Lung microvascular endothelial cell (primary cell): ENCODE data around the gene PYHIN1. TPM values are rescaled to one million over a fixed set of nuclear protein-coding genes. Genes with fewer than 3 reads are reported as not detected.

Source experiments
- DNase-seq, 2 donors: peaks; one replicate each; pipeline versions ENCODE4 v3.0.0 to v3.0.0-alpha.2; 2010; ENCODE audit warnings: low read depth in 2 of 2
- total RNA-seq: library from RNA; depleted of rRNA; stranded (reverse); fragments of >200 nt; gene quantifications from 2 replicates; pipeline ENCODE4 v1.2.1, GENCODE V29; 2014

Gene PYHIN1
- not detected in 2 replicates for total RNA-seq

DNA sequence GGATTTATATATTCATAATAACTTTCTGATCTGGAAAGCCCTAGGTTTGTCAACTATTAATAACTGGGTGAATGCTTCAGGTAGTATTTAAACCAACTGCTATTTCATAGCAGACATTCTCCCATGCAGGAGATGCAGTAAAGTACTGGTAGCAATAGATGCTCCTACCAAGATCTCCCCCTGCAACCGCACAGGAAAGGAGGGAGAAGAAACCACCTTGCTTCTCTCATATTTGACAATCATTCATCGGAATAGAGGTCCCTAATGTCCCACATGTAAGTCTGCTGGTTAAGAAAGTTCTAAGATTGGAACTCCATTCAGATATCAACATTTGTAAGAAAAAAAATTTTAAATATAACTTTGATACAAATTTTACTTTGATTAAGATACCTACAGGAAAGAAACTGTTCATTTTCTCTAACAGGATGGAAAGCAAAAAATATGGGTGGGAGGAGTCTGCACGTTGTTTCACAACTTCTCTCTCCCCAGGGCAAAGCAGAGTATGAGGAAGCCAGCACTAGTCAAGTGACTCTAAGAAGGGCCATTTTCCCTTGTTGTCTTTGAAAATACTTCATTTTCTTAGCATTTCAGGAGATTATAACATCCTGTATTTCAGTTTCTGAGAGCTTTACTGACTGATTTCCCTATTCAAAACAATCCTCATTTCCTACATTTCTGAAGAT, at the start of gene PYHIN1:
PYHIN1 (plus strand) TSS at position 498 of the 683 bp plus-strand sequence. CDS start 5,359 bp downstream, outside the sequence.
- no peak for DNase-seq

DNA sequence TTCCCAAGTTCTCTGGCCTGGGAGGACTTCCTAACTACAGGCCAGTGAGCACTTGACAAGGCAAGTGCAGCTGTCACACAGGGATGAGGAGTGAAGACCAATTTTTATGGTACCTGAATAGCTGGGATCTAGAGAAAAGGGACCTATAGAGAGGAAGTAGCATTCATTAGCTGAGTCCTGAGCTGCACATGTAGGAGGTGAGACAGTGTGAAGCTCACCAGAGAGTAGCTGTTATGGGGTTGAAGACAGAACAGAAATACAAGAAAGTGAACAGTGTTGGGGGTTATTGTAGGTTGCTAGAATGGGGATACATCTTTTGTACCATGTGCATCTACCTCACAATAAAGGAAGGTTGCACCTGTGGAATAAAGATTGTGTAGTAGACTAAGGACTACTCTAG, 37.7 kb upstream of the PYHIN1 start:
- no peak for DNase-seq

DNA sequence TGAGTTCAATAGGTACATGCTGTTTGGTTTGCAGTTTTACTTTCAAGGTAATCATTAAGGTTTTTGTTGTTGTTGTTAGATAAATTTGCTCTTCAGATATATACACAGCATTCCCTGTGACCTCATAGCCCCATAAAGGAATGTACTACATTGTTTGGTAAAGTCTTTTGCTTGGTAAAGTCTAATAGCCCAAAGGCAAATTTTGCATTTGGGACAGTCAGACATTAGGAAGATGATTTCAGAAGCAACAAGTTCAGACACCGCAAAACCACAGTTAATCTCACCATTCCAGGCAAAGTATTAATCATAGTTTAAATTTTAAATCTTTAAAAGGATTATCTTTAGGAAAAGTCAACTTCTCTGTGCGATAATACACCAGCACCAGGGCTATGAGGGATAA, 32.6 kb upstream of the PYHIN1 start:
- no peak for DNase-seq

DNA sequence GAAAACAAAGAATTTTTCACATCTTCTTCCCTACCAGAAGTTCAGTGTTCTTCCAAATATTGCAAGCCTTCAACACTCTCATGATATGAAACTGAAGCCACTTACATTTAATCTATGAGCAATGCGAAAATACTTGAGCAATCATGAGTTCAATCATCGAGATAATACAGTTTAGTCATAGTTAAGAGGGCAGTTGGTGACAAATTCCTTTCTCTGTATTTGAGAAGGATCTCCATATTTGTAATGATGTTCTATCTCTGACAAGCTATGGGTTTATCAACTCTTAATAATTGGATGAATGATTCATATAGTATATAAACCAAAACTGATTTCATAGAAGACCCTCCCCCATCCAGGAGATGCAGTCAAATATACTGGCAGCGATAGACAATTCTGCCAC, 29.7 kb upstream of the PYHIN1 start:
- no peak for DNase-seq

DNA sequence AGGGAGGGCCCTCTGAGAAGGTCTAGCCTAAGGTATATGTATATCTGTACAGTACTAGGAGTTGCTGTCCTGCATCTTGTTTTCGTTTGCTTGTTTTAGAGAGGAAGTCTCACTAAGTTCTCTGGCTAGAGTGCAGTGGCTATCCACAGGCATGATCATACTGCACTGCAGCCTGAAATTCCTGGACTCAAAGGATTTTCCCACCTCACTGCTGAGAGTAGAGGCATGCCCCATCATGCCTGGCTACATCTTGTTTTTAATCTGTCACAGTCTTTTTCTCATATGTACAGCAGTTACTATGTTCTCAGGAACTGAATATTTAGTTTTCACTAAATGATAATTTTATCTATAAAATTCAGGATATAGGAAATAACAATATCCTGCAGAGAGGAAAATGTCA, 15.3 kb upstream of the PYHIN1 start:
- DNase-seq: no peak

DNA sequence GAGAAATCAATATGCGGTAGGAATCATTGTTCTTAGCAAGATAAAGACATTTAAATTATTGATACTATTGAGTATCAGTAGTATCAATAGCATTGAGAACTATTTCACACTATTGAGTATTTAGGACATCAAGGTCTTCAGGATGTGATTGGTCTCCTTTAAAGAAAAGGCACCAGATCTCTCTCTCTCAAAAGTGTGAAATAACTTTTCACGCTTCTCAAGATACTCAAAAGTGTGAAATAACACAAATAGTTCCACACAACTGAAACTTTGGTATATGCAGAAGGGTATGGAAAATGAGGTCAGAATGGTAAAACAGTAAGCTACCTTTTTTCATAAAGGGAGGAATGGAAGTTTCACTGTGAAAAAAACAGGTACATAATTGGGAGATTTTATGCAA, 6.7 kb upstream of the PYHIN1 start:
- DNase-seq: no peak

DNA sequence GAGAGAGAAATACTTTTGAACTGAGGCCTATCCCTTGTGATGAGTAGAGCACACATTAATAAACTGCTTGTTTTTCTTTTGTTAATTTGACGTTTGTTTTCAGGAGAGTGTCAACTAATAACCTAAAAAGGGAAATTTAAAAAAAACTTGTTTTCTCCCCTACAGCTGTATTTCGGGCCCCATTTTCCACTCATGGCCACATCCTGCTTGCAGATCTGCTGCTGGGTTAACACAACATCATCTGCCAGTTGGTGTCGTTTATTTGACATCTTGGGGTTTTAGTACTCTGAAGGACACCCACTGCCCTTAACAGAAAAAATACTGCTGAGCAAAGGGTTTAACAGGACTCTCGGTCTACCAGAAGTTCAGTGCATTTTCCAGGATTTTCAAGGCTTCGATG, 848 bp upstream of the PYHIN1 start:
- no peak for DNase-seq

DNA sequence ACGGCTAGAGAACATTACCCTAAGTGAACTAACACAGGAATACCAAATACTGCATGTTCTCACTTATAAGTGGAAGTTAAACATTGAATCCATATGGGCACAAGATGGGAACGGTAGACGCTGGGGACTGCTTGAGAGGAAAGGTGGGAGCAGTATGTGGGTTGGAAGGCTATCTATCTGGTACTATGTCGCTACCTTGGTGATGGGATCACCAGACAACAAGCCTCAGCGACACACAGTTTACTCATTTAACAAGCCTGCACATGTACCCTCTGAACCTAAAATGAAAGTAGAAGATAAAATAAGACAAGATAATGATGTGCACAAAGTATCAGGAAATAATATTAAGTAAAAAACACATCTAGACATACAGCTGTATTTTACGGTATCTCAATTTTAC, 819 bp downstream of the PYHIN1 start:
- no peak for DNase-seq

DNA sequence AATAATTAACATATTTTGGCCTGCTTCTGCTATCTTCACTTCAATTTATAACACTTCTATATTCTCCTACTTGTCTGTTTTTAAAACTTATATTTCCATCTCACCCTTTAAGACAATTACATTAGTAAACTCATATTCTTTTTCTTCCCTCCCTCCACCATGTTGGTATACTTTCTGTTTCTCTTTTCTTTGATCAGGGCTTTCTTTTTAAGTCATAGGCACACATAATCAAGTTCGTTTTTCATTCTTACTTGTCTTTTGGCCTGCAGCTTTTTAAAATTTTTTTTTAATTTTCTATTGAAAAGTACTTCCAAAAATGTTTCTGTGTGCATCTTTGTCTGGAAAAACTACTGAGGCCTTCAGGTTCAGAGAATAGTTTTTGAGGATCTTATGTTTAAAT, 2.3 kb downstream of the PYHIN1 start:
- no peak for DNase-seq

DNA sequence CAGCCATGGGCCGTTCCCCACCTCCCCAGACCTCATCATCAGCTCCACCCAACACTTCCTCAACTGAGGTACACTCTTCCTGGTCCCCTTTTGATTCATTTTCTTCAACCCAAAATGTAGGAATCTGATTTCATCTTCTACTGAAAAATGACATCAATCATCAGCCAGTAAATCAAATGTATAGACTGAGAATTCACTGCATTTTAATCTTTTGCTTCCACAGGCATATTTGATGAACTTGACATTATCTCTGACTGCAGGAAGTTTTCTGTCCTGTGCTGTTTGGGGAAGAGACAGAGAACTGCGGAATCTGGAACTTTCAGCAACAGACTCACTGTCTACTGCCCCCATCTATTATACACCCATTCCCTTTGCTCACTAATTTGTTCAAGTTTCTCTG, 7.8 kb downstream of the PYHIN1 start:
- DNase-seq: no peak

DNA sequence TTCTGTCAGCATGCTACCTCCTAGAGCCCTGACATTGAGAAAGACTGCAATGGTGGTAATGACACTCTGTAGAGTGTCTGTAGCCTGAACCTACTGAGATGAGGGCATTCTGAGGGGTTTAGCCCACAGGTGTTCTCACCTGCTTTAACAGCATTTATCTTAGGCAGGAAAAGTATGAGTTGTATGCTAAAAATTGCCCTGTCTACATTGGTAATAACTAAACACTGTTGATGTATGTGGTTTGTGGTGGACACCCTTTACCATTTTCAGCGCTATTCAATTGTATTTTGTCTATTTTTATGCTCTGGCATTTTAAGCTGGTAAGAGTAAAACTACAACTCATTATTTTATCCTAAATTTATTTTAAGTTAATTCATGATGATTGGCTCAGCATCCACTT, 10.0 kb downstream of the PYHIN1 start:
- DNase-seq: no peak

DNA sequence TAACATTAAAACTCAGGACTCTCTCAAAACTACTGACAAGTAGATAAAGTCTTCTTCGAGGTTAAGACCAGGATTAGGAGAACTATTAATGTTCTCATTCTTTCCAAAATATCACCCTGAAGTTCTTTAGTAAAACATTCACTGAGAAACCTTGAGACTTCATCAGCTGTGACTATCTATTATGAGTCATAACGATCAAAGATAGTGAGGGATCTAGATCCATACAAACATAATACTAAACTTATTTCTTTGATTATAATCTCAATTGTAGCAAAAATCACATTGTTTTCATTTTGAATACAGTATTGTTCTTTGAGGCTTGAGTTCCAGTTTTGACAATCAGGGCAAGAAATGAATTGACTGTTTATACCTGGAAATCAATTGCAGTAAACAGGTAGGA, 11.1 kb downstream of the PYHIN1 start:
- DNase-seq: no peak

DNA sequence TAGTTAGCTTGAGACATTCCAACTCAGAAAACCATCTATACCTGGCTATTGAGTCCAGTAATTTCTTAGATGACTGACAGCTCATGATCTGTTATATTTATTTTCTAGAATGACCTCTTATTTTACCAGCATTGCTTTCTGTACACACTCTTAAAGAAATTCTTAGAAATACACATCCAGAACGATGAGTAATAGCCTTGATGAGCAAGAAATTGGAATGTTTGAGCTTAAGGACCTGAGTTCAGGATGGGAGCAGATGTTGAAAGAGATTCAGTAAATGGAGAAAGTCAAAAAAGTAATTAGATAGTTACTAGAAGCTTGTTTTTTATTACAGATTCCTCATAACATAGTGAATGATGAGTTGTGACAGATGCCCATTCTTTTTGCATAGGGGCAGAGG, 11.7 kb downstream of the PYHIN1 start:
- DNase-seq: no peak

DNA sequence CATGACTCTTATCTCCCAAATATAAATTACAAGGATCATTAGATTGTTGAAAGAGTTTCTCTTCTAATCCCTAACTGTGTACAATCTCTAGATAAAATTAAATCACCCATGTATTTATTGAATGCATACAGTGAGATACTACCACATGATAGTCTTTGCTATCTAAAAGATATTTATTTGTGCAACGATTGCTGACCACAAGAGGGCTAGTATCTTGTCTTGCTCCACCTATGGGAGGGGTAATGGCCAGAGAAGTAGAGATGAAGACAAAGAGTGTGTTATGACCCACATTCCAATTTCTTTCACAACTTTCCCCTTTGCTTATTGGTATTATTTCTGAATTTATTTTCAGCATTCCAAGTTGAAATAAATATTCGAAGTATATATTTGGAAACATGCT, 13.7 kb downstream of the PYHIN1 start:
- DNase-seq: no peak

DNA sequence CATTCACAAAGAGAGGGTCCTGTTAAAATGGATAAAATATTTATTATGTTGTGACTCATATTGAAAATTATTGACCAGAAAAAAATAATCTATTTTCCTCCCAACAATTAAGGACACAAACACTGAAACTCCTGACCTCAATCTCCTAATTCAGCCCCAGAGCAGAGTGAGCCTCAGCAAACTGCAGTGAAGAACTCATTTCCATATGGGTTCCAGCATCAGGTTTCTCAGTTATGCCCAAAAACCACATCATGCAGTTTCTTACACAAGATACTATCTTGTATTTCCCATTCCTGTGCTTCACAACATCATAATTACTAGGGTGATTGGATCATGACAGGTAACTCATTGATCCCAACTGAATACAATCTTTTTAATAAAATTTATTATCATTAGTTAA, 15.4 kb downstream of the PYHIN1 start:
- DNase-seq: no peak

DNA sequence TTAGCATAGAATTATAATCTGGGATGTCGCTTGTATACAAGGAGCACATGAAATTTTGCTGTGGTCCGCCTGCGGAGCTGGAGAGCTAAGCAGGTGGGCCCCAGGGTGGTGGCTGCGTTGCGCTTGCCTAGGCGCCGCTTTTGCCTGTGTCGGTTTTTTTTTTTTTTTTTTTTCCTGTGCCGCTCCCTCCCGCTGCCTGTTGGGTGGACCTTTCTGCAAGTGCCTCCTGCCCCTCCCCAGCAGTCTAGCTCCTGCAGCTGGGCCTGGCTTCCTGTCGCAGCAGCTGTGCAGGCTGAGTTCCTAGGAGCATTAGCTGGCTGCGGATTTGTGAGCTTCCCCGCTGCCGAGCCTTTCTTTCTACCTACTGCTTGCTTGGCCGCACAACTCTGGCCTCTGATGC, 20.6 kb downstream of the PYHIN1 start:
- no peak for DNase-seq

DNA sequence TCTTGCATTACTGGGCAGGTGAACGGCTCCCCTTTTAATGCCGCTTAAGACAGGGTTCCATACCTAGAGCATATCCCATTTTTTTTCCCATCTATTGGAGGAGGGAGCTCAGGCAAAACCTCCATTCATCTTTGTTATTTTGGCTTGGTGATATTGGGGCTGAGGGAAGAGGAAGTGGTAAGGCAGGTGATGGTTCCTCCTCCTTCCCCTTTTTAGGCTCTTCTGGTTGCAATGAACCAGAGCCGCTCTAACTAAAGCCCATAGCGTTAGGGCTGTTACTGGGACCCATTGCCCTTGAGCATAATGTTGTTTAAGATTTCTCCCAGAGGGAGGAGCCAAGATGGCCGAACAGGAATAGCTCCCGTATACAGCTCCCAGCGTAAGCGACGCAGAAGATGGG, 21.1 kb downstream of the PYHIN1 start:
- DNase-seq: no peak

DNA sequence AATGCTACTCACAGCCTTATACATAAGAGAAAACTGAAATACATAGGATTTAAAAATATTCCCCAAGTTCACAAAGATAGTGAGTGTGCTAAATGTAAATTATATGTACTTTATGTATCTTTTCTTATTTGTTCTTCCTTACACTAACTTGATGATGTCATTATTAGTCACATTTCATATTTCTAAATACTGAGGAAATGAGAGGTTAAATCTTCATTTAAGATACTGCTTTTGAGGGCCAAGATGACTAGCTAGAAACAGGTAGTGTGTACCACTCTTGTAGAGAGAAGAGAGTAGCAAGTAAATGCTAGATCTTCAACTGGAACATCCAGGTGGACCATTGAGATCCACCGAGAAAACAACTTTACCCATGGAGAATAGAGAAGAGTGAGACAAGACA, 29.8 kb downstream of the PYHIN1 start:
- DNase-seq: no peak

DNA sequence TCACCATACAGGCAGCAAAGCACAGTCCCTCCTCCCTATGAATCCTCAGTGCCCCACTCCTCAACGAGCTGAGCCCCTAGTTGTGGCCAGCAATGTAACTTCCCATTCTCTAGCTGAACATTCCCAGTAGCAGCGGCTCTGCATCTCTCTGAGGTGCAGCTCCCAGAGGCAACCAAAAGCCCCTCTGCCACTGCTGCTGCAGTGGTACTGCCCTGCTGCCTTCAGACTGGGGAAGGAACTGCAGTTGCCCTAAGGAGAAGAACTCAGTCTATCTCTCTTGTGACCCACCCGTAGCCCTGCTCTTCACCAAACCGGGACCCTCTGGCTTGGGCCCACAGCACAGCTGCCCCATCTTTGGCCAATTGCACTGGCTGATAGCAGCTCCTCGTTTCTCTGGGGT, 31.6 kb downstream of the PYHIN1 start:
- DNase-seq: no peak

DNA sequence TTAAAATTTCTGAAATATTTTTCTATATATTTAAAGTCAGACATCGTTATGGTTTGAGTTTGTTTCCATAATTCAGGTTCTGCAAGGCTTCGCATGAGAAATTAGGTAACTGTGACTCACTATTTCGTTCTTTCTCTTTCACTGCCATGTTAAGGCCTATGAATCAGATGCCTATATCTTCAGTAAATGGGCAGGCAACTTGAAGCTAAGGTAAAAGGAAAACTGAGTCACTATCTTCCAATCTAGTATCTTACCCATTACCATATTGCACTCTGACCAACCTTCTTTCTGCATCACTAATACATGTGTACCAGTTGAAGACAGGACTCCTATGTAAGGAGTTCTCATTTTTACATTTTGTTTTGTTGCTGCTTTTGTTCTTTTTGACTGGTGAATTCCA, 37.8 kb downstream of the PYHIN1 start:
- DNase-seq: no peak

DNA sequence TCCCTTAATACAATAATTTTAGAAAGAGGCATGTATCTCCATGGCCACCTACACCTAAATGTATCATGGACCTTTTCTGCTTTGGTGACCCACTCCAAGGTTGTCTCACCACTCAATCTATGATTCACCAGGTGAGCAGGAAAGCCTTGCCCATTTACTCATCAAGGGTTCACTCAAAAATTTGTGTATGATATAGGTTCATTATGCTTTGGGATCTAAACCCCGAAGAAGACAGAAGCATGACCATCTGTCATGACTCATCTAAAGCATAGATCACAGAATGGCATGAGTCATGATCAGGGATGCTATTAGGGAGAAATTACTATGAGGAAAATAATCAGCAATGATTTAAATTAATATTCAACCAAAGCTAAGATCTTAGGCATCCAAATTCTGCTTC, 38.5 kb downstream of the PYHIN1 start:
- DNase-seq: no peak

DNA sequence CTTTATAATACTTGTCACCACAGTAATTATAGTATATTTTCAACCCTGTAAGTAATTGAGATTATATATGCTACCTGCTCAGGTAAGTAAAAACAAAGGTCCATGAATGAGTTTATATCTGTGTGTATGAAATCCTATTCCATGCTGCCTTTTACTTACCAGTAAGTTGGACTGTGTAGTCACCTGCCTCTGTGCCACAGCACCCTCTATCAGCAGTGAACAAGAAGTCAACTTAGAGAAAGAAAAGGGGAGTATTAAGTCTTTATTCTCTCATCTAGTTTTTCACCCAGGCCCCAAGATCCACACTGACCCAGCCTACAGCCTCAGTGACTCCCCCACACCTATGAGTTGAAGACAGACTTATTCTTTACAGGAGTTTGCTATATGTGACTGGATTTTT, 41.5 kb downstream of the PYHIN1 start:
- DNase-seq: peak; percentile 11 to 19

DNA sequence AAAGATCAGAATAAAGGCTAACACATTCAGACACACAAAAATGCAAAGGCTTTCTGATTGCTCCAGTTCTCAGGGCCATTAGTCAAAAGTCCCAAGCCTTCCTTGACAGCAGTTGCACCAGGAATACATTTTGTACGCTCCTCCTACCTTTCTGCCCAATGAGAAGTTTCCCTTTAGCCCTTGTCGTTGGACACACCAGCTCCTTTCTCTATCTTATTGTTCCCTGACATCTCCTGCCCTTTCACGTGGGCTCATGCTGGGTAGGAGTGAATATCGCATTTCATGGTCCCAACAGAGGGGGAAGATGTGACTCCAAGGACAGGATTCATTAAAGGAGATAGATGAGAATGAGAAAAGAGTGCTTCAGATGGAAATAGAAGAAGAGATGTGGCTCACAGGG, 44.9 kb downstream of the PYHIN1 start:
- no peak for DNase-seq

DNA sequence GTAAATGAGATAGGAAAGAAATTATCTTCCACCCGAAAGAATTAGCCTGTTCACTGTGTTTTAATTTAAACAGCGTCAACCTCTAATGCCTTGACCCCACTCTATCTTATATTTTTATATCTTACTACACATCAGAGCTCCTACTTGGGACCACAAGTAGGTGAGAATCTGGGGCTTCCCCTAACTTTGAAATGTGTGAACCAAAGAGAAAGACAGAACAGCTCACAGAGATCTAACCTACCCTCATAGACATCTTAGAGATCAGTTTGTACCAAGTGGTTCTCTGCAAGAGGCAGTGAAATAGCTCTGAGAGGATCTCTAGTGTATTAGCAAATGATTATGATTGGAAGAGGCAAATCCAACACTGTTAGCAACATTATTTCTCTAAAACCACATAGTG, 47.4 kb downstream of the PYHIN1 start:
- no peak for DNase-seq
